Measurements from ENCODE around the gene MAGIX.
"Not testable (repeated sequence)": the region's sequence is repeated elsewhere in the genome, so short reads cannot be mapped to it uniquely, and the experiment has no call there.

Gene MAGIX

DNA sequence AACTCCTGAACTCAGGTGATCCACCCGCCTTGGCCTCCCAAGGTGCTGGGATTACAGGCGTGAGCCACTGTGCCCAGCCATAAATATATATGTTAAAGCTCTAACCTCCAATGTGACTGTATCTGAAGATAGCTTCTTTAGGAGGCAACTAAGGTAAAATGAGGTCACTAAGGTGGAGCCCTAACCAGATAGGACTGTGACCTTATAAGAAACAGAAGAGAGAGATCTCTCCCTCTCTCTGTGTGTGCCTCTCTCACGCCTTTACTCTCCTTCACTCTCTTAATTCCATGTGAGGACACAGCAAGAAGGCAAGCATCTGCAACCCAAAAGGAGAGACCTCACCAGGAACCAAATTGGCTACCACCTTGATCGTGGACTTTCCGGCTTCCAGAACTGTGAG, 926 bp upstream of the MAGIX start:
- DNase-seq = no peak

DNA sequence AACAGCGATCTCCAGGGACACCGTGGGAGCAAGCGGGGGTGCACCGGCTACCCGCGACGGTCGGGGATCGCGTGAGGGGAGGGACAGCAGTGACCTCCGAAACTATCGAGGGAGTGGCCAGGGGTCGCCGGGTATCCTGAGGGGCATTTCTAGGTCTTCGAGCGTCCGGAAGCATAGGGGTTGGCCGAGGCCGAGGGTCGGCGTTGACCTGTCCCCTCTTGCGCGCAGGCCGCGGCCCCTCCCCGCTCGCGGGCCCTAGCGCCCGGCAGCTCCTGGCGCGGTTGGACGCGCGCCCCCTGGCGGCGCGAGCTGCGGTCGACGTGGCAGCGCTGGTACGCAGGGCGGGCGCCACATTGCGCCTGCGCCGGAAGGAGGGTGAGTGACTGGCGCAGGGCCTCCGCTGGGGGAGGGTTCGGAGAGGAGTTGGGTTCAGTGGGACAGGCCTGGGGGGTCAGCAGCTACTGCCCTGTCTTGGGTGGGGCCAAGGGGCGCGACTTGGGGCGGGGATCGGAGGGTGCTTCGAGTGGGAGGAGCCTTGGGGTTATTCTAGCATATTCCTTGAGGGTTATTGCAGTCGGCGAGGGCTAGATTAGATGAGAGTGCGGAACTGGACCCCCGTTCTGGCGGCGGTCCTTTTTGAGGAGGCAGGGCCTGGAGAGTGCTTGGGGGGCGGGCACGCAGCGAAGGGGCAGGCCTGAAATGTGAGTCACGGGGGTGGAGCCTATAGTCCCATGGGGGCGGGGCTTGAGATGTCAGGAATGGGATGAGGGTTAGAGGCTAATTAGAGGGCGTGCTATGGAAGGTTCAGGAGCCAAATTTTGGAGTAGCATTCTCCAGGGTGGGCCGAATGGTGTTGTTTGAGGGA, 1.2 kb downstream of the MAGIX start:
- DNase-seq = peak; percentile 57

DNA sequence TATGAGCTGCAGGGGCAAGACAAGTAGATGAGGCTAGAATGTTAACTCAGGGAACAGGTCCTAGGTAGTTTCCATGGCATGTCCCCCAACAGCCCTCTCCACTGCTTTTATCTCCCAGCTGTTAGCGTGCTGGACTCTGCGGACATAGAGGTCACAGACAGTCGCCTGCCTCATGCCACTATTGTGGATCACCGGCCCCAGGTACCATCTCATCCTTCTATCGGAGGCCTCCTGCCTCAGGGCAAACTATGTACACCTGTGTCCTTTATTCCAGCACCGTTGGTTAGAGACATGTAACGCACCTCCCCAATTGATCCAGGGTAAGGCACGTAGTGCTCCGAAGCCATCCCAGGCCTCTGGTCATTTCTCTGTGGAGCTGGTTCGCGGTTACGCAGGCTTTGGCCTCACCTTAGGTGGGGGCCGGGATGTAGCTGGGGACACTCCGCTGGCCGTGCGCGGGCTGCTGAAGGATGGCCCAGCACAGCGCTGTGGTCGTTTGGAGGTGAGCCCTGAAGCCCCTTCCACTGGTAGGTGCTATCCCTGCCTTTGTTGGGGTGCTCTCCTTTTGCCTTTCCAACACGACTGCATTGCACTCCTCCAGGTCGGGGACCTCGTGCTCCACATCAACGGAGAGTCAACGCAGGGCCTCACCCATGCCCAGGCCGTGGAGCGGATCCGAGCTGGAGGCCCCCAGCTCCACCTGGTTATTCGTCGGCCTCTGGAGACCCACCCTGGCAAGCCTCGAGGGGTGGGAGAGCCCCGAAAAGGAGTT, 2.2 kb downstream of the MAGIX start:
- DNase-seq = no peak

DNA sequence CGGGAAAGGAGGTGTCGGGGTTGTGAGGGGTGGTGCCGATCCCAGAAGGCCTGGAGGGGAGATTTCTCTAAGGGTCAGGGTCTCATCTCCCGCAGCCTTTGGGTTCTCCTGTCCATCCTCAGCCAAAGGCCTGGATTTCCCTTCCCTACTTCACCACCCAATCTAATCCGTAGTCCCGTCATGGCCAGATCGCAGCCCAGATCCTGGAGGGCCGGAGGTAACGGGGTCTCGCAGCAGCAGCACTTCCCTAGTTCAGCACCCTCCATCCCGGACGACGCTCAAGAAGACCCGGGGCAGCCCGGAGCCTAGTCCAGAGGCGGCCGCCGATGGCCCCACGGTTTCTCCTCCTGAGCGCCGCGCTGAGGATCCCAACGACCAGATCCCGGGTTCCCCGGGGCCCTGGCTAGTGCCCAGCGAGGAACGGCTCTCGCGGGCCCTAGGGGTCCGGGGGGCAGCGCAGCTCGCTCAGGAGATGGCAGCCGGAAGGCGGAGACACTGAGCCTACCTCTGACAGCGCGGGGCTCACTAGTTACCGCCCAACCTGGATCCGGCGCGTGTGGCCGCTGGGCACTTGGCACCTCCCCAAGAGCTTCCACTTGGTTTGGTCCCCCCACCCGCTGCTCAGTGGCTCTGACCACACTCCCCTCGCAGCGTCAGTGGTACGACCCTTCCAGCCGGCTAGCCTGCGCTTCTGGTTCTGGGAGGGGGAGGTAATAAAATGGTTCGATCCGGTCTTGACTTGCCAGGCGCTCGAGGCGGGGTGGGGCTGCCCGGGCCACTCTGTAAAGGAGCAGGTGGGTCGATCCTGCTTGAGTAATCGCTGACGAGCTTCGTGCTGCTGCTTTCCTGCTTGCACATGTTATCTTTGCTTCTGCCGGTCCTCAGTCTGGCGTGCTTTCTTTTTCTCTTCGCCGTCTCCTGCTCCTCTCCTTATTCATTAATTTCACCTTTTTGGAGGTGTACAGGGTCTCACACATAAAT, 3.6 kb downstream of the MAGIX start:
- no peak for DNase-seq

DNA sequence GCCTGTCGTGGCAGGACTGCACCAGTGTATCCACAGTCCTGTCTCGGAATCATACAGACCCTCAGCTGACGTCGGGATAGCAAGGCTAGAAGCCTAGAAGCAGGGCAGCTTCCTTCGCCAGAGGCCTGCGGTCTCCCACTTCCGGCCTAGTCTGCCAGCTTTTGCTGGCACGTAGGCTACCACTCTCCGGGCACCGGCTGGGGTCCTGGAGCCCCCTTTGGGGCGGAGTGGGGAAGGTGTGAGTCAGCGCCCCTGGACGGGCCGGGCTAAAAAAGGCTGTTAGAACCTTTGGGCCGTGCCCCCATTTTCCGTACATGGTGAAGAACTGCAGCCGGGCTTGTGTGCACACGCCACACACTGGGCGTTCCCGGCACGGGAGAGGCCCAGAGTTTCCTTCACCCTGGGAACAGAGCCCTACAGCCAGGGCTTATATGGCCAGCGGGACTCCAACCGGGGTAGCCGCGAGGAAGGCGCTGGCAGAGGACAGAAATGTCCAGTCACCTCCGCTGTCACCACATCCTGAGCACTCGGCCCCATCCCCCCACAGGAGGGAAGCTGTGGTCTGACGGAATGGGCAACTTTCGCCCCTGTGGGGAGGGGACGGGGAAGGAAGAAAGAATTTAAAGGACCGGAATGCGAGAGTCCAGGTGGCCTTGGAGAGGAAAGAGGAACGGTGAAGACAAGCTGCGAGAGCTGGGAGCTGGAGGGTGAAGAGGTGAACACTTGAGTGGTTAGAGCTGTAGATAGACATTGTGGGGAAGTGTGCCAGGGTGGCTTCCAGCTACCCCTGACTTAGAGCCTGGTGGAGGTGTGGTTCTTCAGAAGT, 4.6 kb downstream of the MAGIX start:
- DNase-seq = no peak

DNA sequence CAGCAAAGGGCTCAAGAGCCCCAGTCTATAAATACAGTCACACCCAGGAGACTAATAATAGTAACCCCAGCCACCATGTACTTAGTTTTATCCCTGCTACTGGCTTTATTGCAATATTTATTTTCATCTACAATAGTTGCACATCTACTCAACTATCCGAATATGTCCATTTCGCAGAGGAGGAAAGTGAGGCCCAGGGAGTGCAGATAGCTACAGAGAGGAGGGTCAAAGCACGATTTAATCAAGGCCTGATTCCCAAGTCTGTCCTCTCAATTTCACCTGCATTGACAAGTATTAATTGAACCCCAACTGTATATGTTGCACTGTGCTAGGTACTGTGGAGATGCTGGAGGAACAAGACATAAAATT, 5.2 kb downstream of the MAGIX start:
- DNase-seq = no peak

DNA sequence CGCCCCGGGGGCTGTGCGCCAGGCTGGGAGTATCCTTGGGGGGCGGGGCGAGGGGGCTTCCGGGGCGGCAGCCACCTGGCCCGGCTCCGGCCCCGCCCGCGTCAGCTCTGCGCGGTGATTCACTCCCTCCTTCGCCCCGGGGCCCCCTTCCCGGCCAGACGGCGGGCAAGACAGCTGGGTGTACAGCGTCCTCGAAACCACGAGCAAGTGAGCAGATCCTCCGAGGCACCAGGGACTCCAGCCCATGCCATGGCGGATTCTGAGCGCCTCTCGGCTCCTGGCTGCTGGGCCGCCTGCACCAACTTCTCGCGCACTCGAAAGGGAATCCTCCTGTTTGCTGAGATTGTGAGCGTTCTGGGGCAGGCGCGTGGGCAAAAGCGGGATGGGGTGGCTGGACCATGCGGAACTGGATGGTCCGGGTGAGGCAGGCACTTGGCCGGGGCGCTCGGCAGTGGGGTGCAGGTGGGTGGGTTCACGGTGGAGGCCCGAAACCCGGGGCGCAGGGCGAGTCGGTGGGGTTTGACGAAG, 9.3 kb downstream of the MAGIX start, which contains the start of gene PLP2:
Gene PLP2 (plus strand): TSS at position 147 of the 528 bp plus-strand sequence. CDS start 103 bp downstream, at position 250.
- peak; percentile 21 for DNase-seq

DNA sequence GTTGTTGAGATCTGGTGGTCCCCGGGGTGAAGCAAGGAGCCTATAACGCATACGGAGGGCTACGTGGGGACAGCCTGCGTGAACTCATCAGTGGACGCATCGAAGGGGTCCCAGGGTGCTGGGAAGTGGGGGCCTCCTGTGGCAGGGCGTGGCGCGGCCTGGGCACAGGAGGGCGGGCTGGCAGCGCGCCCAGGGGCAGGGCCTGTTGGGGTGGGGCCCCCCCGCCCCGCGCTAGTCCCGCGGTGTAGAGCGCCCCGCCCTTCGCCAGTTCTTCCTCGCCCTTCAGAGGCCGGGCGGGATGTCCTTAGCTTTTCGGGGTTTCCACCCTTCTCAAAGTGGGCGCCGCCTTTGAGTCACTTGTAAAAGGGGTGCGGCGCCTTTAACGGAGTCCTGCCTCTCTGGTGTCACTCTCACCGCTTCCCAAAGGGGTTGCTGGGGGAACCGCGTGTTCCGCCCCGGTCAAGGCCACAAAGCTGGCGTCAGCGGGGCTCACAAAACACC, 9.8 kb downstream of the MAGIX start:
- peak; percentile 12 for DNase-seq

DNA sequence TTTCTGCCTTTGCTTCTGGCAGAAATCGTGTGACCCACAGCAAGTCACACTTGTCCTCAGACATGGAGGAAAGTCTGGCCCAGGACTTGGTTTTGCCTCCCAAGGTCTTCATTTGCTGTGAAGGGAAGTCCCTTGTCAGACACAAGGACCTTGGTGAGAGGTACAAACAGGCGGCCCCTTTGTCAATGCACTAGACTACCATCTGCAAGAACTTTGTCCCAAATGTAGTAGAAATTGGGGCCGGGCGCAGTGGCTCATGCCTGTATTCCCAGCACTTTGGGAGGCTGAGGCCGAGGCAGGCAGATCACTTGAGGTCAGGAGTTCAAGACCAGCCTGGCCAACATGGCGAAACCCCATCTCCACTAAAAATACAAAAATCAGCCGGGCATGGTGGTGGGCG, 11.0 kb downstream of the MAGIX start:
- DNase-seq = not testable (repeated sequence)

DNA sequence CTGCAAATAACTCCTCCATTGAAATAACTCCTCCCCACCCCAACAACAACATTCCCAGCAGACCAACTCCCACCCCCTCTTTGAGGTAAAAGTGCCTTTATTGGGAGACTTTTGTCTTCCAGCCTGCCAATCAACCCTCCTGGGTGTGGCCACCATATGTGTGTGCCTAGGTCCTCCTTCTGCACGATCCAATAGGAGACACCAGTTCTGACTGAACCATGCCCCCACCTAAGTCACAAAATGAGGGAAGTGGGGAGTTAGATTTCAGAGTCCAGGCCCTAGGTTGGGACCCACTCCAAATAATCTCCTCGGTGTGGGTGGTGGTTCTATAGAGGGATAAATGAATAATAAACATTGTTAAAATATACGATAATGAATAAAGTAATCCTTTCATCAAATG, 12.2 kb downstream of the MAGIX start:
- DNase-seq = no peak

DNA sequence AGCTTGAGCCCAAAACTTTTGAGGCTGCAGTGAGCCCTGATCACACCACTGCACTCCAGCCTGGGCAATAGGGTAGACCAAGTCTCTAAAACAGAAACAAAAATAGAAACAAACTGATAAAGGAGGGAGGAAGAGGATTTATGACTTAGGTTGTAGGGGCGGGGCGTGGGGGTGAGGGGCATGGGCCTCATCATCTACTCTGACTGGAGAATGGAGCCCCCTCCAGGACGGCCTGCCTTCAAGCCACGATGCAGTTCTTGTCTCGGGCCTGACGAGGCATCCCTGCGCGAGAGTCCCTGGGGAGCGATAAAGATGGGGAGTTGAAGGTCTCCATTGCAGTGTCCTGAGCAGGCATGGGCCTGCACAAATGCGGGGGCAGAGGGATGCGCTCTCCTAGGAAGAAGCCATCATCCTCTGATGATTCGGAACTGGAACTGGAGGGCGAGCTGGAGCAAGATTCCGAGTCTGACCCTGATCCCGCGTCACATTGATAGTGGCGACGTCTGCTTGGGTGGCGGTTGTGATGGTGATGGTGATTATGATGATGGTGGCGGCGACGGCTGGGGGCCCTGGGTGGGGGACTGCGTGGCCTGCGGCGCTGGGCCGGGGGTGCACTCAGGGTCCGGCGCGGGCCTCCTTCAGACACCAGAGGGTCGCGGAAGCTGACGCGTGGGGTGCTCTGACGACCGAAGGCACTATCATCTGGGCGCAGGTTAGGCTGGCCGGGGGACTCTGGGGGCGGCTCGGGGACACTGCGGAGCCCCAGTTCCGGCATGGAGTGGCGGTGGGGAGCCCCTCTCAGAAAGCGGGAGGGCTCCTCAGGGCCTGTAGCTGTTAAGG, 13.1 kb downstream of the MAGIX start:
- no peak for DNase-seq

DNA sequence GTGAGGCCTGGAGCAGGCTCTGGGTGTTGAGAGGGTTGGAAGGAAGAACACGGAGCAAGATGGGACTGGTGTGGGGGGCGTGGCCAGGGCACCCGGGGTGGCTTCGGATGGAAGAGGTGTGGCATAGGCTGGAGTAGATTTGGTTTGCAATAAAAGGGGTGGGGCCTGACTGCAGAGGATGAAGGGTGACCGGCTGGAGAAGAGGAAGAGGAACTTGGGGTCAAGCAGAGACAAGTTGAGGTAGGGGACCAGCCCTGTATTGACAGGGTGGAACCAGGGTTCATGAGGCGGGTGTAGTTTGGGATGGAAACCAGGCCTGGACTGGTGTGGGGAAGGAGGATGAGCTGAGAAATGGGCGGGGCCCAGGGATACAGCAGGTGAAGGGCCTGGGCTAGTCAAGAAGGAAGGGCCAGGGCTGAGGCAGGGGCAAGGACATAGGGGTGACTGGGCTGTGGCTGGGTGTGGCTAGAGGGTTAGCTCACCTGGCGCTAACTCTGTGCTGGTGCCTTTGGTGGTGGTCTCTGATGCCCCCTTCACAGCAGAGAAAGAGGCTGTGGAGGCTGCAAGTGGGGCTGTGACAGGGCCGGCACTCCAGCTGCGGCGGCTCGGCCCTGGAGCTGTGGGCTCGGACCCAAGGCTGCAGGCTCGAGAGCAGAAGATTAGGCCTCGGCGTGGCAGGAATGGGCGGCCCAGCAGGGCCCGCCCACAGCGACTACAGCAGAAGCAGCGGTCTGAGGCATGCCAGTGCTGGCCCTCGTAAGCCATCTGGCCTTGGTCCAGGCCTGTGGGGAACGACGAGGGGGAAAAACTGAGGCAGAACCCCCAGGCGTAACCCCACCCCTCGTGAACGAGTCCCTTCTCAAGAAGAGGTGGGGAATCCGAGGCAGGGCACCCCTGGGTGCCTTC, 14.1 kb downstream of the MAGIX start:
- no peak for DNase-seq

DNA sequence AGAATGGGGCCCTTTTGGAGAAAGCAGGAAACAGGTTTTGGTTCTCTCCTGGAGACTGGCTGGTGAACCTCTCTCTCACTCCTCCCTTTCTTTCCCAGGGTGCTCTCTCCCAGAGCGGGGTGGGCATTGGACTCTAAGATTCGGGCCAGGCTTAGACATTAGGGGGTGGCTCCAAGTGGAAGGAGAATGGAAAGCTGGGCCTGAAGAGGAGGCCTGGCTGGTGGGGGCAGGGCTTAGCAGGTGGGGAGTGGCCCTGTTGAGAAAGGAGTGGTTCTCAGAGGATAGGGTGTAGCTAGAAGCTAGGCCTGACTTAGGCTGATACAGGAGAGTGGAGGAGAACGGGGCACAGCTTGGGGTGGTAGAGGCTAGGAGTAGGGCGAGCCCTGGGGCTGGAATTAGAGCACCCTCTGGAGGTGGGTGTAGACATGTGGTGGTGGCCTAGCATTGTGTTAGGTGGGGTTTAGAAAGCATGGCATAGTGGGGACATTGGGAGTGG, 14.8 kb downstream of the MAGIX start:
- DNase-seq = no peak

DNA sequence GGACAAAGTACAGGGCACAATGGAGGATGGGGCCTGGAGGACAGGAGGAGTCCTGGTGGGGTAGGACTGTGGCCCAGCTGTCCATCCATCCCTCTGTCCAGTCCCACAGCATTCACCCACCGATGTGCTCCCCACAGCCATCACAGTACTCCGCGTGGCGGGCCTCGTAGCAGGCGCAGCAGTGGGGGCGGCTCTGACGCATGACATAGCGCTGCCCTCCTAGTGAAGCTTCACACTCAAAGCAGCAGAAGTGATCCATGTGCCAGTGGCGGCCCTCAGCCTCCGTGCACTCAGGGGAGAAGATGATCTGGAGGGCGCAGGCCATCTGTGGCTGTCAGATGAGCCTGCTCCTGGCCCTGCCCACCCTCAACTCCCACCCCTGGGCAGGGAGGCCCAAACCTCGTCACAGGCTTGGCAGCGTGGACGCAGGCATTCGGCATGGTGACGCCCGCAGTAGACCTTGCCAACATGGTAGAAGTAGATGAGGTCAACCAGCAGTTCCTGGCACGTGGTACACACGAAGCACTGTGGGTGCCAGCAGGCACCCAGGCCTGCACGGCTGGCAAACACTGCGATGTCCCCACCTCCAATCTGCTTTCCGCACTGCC, 15.4 kb downstream of the MAGIX start:
- no peak for DNase-seq

DNA sequence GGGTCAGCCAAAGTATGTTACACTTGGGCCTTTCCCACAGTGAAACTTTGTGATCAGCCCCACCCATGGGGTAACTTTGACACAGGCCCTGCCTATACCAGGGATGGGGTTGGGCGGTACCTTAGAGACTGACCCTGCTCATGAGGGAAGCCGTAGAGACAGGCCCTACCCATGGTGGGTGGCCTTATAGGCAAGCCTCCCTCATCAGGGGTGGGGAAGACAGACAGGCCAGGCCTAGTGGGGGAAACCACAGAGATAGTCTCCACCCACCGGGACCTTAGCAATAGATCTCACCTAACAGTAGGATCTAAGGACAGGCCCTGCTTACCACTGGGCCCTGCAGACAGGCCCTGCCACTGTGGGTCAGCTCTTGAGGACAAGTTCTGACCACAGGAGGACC, 16.0 kb downstream of the MAGIX start:
- DNase-seq = no peak

DNA sequence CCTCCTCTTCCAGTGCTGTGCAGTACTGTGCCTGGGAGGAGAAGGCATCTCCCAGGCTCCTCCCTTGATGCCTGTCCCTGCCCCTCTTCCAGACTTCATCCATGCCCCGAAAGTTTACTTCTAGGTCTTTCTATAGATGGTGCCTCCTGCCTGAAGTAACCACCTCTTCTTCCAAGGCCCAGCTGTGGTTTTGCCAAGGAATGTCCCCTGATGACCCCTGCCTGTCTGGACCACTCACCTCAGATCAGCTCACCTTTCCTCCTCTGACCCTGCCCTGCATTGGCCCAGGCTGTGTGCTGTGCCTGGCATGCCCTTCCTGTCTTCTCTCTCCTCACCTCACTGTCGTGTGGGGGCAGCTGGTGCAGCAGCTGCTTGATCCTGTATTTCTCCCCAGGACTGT, 16.8 kb downstream of the MAGIX start:
- no peak for DNase-seq

DNA sequence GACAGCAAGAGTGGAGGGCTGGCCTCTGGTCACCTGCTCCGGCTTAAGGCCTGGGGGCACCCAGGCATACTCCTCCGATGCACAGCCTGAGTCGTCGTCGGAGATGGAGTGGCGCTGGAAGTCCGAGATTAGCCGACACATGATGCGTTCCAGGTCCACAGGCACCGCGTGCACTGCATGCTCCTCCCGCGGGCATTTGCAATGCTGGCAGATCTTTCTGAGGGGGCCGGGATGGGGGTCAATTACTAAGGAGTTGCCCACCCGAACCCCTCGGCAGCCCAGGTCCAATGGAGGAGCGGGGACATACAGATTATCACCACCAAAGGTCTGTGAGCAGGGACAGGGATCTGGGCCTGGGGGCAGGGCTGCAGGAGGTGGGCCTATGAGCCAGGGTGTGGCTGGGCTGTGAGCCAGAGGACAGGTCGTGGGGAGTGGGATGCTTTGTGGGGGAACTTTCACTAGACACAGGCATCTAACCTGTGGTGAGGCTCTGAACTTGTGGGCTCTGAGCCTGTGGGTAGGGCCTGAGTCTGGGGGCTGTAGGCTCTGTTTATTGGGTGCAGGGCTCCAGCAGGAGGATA, 21.2 kb downstream of the MAGIX start:
- no peak for DNase-seq

All from NCI-H446 treated with DMSO at 0.1 percent for 48 hours (cell line).